ENCODE measurements around the gene SERPINA6. TPM values are rescaled to one million over a fixed set of nuclear protein-coding genes. Genes with fewer than 3 reads are reported as not detected.

The SERPINA6 gene
- total RNA-seq, 1 experiment from 2014 or later, result not detected

DNA sequence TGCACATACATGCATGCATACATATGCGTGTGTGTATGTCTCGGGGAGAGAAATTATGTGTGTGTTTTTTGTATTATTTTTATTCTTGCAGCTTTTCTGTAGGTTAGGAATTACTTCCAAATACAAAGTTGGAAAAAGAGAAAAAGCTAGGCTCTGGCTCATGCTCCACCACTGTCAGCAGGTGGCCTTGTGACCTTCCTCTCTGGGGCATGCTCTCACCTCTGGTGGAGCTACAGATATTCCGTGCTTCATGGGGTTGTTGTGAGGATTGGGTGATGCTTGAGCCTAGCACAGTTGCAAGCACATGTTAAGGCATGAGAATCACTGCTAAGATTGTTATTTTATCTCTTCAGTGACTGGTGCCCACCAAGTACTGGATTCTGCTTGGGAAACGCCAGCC is 6.7 kb upstream of the SERPINA6 start:
- Mint-ChIP-seq H3K4me1 (ENCODE audit: insufficient read depth, unreplicated experiment) (peaks cover 22% of the 10 kb centered on the region), H3K36me3 (ENCODE audit: insufficient read depth, unreplicated experiment) (no peaks in the 10 kb centered on the region), H3K27ac (ENCODE audit: low read depth, unreplicated experiment) (no peak overlapping the region), H3K9me3 (ENCODE audit: unreplicated experiment) (no peaks in the 10 kb centered on the region), H3K4me3 (ENCODE audit: unreplicated experiment) (no peak overlapping the region), H3K27me3 (ENCODE audit: insufficient read depth, unreplicated experiment) (no peaks in the 10 kb centered on the region)
- intact Hi-C loops (cut with micrococcal nuclease), result no loop called here
- no TSS peak for BruUV-seq (replicated peaks)
- DNase-seq (ENCODE audit: unreplicated experiment), result no peak
- TF ChIP-seq, protein P1, sequence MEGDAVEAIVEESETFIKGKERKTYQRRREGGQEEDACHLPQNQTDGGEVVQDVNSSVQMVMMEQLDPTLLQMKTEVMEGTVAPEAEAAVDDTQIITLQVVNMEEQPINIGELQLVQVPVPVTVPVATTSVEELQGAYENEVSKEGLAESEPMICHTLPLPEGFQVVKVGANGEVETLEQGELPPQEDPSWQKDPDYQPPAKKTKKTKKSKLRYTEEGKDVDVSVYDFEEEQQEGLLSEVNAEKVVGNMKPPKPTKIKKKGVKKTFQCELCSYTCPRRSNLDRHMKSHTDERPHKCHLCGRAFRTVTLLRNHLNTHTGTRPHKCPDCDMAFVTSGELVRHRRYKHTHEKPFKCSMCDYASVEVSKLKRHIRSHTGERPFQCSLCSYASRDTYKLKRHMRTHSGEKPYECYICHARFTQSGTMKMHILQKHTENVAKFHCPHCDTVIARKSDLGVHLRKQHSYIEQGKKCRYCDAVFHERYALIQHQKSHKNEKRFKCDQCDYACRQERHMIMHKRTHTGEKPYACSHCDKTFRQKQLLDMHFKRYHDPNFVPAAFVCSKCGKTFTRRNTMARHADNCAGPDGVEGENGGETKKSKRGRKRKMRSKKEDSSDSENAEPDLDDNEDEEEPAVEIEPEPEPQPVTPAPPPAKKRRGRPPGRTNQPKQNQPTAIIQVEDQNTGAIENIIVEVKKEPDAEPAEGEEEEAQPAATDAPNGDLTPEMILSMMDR (IDR thresholded peaks at IDR 0.05; ENCODE audit: unreplicated experiment), result no peak
- CTCF ChIA-PET, result no interaction called here
- POLR2A ChIA-PET, result interaction anchor here (1.5 kb wide), 1 partner anchor 15 kb away, joined by 4 read pairs; no protein-coding TSS in a partner anchor

DNA sequence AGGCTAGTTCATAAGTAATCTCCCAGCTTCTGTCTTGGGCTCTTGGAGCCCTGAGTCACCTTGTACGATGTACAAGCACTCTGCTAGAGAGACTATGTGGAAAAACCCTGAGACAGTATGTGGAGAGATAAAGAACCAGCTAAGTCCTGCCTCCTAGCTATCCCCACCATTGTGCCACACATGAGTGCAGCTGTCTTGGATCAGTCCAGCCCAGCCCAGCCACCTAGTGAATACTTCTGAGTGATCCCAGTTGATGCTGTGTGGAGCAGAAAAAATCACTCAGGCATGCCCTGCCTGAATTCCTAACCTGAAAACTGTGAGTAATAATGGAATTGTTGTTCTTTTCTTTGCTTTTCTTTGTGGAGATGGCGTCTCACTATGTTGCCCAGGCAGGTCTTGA is 5.1 kb upstream of the SERPINA6 start:
- CTCF ChIA-PET, result no interaction called here
- TF ChIP-seq, protein P1 (IDR thresholded peaks at IDR 0.05; ENCODE audit: unreplicated experiment), result no peak
- POLR2A ChIA-PET, result interaction anchor here (0.7 kb wide), 1 partner anchor 192 kb away, joined by 3 read pairs; no protein-coding TSS in a partner anchor
- no TSS peak for BruUV-seq (replicated peaks)
- intact Hi-C loops (cut with micrococcal nuclease), result no loop called here
- Mint-ChIP-seq H3K27me3 (ENCODE audit: insufficient read depth, unreplicated experiment) (no peaks in the 10 kb centered on the region), H3K4me3 (ENCODE audit: unreplicated experiment) (no peak overlapping the region), H3K27ac (ENCODE audit: low read depth, unreplicated experiment) (no peak overlapping the region), H3K36me3 (ENCODE audit: insufficient read depth, unreplicated experiment) (no peaks in the 10 kb centered on the region), H3K9me3 (ENCODE audit: unreplicated experiment) (no peaks in the 10 kb centered on the region), H3K4me1 (ENCODE audit: insufficient read depth, unreplicated experiment) (peaks cover 18% of the 10 kb centered on the region)
- DNase-seq (ENCODE audit: unreplicated experiment), result no peak

DNA sequence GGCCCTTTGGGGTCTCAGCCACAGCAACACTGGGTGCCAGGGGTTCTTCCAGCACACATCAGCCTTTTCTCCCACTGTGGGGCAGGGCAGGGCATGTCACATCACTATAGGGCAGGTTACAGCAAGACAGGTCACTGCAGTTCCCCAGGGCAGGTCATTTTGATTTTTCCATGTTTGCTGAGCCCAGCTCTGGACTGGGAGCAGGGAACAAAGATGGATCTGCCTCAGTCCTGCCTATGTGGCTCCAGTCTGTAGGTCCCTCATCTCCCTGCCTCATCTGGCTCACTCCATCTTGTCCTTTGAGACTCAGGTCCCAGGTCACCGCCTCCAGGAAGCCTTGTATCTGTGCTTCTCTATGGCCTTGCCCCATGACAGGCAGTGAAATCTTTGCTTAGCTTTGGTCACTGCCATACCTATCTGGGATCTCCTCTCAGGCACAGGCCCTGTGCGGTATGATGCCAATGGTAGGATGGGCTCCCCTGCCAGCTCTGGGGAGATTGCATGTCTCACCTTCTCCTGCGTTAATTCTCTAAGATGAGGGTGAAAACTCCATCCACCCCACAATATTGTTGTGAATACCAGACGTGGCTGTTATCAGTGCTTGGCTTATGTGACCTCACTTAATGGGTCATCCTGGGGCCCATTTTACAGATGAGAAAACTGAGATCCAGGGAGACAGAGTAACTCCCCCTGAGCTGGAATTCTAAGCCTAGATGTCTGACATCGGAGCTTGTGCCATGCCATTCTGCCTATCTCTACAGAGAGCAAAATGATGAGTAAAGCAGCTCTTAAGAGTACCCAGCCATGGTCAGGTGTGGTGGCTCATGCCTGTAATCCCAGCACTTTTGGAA is 1.5 kb downstream of the SERPINA6 start:
- peaks cover 14% of the 10 kb centered on the region for H3K4me1 Mint-ChIP-seq (ENCODE audit: insufficient read depth, unreplicated experiment)
- peak overlapping the region; percentile 80 for H3K27ac Mint-ChIP-seq (ENCODE audit: low read depth, unreplicated experiment)
- TF ChIP-seq, protein P1 (IDR thresholded peaks at IDR 0.05; ENCODE audit: unreplicated experiment), result no peak
- ChIA-PET POLR2A (interaction anchor here (0.6 to 2.7 kb wide), 3 partner anchors 10 to 66 kb away, joined by 3 to 10 read pairs (median 4); no protein-coding TSS in a partner anchor), CTCF (interaction anchor here (0.6 to 1.5 kb wide), 3 partner anchors 22 to 165 kb away, joined by 3 to 4 read pairs (median 3); no protein-coding TSS in a partner anchor)
- no TSS peak for BruUV-seq (replicated peaks)
- intact Hi-C loops (cut with micrococcal nuclease), result no loop called here
- H3K27me3 Mint-ChIP-seq (ENCODE audit: insufficient read depth, unreplicated experiment), result no peaks in the 10 kb centered on the region
- H3K9me3 Mint-ChIP-seq (ENCODE audit: unreplicated experiment), result no peaks in the 10 kb centered on the region
- no peak for DNase-seq (ENCODE audit: unreplicated experiment)
- H3K36me3 Mint-ChIP-seq (ENCODE audit: insufficient read depth, unreplicated experiment), result no peaks in the 10 kb centered on the region
- H3K4me3 Mint-ChIP-seq (ENCODE audit: unreplicated experiment), result no peak overlapping the region

DNA sequence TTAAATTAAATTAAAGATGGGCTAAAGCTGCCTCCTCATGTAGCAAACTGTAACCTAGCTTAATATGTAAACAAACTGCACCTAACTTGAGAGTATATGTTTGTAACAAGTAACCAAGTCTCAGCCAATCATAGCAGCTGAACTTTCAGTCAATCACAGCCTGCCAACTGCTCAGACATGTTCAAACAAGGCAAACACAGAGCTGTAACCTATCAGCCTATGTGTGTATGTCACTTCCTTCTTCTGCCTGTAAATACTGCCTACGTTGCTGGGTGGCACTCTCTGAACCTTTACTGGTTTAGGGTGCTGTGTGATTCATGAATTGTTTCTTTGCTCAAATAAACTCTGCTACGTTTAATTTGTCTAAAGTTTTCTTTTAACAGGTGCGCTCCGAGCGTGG is 2.9 kb downstream of the SERPINA6 start:
- Mint-ChIP-seq H3K27me3 (ENCODE audit: insufficient read depth, unreplicated experiment) (no peaks in the 10 kb centered on the region), H3K4me1 (ENCODE audit: insufficient read depth, unreplicated experiment) (peaks cover 14% of the 10 kb centered on the region), H3K9me3 (ENCODE audit: unreplicated experiment) (no peaks in the 10 kb centered on the region), H3K4me3 (ENCODE audit: unreplicated experiment) (no peak overlapping the region), H3K36me3 (ENCODE audit: insufficient read depth, unreplicated experiment) (no peaks in the 10 kb centered on the region), H3K27ac (ENCODE audit: low read depth, unreplicated experiment) (peak overlapping the region; percentile 80)
- ChIA-PET CTCF (interaction anchor here (0.5 to 0.9 kb wide), 2 partner anchors 139 to 513 kb away, joined by 3 read pairs; no protein-coding TSS in a partner anchor), POLR2A (interaction anchor here (1.0 to 2.7 kb wide), 3 partner anchors 15 to 61 kb away, joined by 3 to 10 read pairs (median 4); no protein-coding TSS in a partner anchor)
- TF ChIP-seq, protein P1 (IDR thresholded peaks at IDR 0.05; ENCODE audit: unreplicated experiment), result no peak
- peak; percentile 71 for DNase-seq (ENCODE audit: unreplicated experiment)
- BruUV-seq (replicated peaks), result no TSS peak
- intact Hi-C loops (cut with micrococcal nuclease), result no loop called here

Measured in MCF 10A (cell line).